Activated naive CD4-positive, alpha-beta T cell treated with anti-CD3 and anti-CD28 coated beads, Interleukin-2, amount 50 U/mL, for 72 hours (primary cell): ENCODE measurements around the gene LDHA. TPM values are rescaled to one million over a fixed set of nuclear protein-coding genes. Genes with fewer than 3 reads are reported as not detected.
A peak's percentile ranks its signal among the peaks of the same experiment; 100 is the strongest.
"Not testable (repeated sequence)": the region's sequence is repeated elsewhere in the genome, so short reads cannot be mapped to it uniquely, and the experiment has no call there.

ENCODE experiments used
- ATAC-seq, 2 donors: fragments of 150-1000 bp; cut with Tn5 transposase; 2 replicates each; pipeline ENCODE4 v1.10.0; 2021; ENCODE audit warnings: mild to moderate bottlenecking in 2 of 2, moderate library complexity in 2 of 2
- DNase-seq, 2 donors: peaks; one replicate each; pipeline ENCODE4 v3.0.0; 2021 to 2022; ENCODE audit warnings: low spot score in 2 of 2
- H3K27ac Mint-ChIP-seq, 2 donors: one replicate each; pipeline ENCODE4 v1.8.0; 2022; ENCODE audit warnings: mild to moderate bottlenecking in 2 of 2, mixed read lengths in 2 of 2
- H3K36me3 Mint-ChIP-seq, 2 donors: one replicate each; pipeline ENCODE4 v1.8.0; 2022; ENCODE audit warnings: mixed read lengths in 2 of 2
- H3K9me3 Mint-ChIP-seq, 2 donors: one replicate each; pipeline ENCODE4 v1.8.0; 2022; ENCODE audit warnings: mixed read lengths in 2 of 2
- total RNA-seq, 2 donors: library from RNA; stranded (reverse); gene quantifications; one replicate each; pipeline ENCODE4 v1.2.3, GENCODE V29; 2022

LDHA gene
- total RNA-seq, 2 donors from 2014 or later, result 979 to 2,196 TPM

DNA sequence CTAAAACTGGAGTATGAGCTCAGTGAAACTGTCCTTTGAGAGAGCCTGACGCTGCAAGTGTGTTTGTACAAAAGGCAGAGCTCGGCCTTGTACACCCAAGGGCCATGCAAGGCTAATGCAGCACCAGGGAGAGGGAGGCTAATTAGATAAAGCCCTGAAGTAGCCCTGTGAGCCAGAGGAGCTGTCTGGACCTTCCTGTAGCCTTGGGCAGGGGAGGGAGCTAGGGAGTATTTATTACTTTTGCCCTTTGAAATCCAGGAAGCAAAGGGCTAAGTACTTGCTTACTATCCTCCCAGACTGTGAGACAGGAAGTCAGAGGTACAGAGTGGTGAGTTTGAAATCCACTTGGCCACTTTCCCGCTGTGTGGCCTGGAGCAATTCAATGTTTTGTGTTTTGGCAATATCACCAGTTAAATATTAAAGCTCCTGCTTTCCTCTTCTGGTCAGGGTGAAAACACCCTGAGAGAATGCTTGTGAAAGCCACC is 10.2 kb upstream of the LDHA start:
- Mint-ChIP-seq H3K27ac (peak overlapping the region; percentile 95 to 99), H3K36me3 (no peaks in the 10 kb centered on the region), H3K9me3 (no peaks in the 10 kb centered on the region)
- ATAC-seq (peak; percentile 6 to 9), DNase-seq (no peak)

DNA sequence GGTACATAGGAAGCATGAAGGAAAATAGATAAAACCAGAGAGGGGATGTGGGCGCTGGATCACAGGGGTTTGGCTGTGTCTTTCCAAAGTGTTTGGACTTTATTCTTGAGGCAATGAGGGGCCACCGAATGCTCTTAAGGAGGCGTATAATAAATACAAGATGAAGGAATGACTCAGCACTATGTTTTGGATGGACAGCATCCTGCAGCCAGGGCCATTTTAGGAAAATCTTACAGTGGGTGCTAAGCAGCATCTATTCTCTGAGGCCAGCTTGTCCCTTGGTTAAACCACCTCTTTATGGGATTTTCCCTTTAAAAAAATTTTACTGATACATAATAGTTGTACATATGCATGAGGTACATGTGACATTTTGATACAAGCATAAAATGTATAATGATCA is 4.3 kb upstream of the LDHA start:
- ATAC-seq, result no peak
- Mint-ChIP-seq H3K36me3 (peaks cover 9% of the 10 kb centered on the region in 2 donors), H3K9me3 (no peaks in the 10 kb centered on the region), H3K27ac (no peak overlapping the region)
- no peak for DNase-seq

DNA sequence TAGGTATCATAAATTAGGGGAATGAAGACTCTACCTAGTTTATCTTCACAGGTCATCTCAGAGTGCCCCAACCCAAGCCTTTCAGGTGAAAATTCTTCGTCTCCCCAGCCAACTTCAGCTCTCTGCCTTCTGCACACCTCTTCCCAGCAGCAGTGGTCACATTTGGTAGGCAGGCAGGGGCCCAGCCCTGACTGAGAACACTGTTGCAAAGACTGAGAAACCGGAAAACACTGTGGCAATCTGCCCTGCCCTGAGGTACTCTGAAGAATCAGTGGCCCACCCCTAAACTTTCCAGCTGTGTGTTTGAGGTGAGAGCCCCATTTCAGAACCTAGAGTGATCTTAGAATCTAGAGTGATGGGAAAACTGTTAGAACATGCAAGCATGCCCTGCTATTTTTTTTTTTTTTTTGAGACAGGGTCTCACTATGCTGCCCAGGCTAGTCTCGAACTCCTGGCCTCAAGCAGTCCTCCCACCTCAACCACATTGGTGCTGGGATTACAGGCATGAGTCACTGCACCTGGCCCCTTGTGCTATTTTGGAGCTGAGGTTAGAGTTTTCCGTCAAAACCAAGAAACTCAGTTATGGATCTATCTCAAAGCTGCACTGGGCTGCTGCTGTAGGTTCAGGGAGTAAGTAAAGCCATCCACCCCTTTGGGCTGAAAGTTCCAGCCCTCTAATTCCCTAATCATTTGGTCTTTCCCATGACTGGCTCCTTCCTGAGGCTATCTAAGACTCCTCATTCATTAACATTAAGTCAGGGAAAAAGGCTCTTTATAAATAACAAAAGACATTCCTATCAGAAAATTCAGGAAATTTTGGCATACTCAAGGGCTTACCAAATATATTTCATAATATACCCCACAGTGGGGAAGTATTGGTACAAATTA is 1.7 kb upstream of the LDHA start:
- ATAC-seq, result no peak
- H3K9me3 Mint-ChIP-seq, result no peaks in the 10 kb centered on the region
- H3K27ac Mint-ChIP-seq, result peak overlapping the region in 1 of 2 donors; percentile 81
- peaks cover 30 to 33% of the 10 kb centered on the region in 2 donors for H3K36me3 Mint-ChIP-seq
- no peak for DNase-seq

DNA sequence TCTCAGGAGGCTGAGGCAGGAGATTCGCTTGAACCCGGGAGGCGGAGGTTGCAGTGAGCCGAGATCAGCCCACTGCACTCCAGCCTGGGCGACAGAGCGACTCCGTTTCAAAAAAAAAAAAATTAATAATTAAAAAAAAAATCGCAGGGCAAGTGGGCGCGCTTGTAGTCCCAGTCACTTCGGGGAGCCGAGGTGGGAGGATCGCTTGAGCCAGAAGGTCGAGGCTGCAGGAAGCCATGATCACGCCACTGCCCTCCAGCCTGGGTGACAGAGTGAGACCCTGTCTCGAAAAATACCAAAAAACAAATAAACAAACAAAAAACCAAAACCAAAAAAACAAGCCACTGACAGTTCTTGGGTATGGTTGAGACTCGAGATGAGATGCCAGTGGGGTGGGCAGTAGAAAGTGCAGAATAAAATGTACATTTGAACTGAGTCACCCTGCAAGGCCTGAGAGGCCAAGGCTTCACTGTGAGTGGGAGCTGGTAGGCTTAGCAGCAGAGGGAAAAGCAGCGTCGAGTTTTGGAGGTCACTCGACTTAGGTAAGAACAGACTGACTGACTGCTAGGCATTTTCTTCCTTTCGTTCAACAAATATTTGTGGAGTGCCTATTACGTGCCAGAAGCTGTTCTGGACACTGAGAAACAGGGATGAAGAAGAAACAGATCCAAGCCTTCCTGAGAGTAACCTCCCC is 635 bp upstream of the LDHA start:
- no peaks in the 10 kb centered on the region for H3K9me3 Mint-ChIP-seq
- DNase-seq (peak in 1 of 2 donors; percentile 19), ATAC-seq (peak; percentile 8 to 24)
- peak overlapping the region; percentile 98 to 99 for H3K27ac Mint-ChIP-seq
- H3K36me3 Mint-ChIP-seq, result peaks cover 37 to 41% of the 10 kb centered on the region in 2 donors

DNA sequence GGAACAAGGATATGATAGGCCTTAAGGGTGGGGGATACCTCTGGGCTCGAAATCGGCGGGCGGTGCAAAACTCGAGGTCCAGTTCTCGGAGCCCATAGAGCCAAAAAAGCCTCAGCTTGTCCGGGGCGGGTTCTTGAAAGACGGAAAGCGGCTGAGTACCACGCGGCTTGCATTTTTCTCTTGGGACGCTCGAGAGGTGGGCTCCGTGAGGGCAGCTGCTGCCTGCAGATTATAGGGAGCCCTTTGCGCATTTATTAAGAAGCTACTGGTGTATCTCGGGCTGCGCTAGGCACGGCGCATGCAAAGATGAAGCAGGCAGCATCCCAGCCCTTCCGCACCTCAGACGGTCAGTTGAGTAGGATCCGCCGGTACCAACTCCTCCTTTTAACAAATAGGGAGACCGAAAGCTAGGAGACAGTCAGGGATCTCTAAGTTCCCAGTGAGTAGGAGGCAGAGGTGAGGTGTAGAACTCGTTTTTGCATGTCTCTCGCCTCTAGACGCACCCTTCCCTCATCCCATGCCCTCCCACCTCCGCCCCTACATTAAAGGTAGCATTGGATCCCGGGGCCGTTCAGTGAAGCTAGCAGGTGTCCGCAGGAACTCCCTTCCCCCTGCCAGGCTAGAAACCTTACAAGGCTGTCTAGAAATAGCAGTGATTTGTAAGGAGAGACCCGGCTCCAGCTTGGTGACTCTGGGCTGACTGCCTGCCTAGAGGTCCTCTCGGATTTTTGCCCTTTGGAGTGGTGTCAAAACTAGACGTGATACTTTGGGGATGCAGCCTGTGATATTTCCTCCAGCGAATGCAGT is 768 bp downstream of the LDHA start:
- Mint-ChIP-seq H3K36me3 (peaks cover 50 to 55% of the 10 kb centered on the region in 2 donors), H3K27ac (peak overlapping the region; percentile 98 to 99), H3K9me3 (no peaks in the 10 kb centered on the region)
- DNase-seq (peak in 1 of 2 donors; percentile 15), ATAC-seq (no peak)

DNA sequence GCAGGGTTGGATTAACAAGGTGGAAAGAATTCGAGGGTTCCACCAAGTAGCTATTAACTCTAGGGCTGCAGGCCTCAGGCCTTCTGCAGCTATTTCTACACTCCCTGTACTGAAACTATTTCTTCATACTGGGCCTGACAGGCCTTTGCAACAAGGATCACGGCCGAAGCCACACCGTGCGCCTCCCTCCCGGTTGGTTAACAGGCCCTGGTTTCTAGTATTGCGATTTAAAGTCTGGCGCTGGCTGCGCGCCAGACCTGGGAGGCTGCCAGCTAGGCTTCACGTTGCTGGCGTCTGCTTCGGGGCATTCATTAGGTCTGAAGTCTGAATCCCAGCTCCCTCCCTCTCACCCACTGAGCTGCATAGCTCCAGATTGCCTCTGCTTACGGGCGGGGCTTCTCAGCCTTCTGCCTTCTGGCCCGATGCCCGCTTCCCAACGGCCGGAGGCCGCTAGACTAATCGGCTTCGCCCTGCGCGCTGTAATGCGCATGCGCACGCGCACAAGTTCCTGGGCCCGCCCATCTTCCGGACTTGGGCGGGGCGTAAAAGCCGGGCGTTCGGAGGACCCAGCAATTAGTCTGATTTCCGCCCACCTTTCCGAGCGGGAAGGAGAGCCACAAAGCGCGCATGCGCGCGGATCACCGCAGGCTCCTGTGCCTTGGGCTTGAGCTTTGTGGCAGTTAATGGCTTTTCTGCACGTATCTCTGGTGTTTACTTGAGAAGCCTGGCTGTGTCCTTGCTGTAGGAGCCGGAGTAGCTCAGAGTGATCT is 1.6 kb downstream of the LDHA start:
- ATAC-seq (peak; percentile 63 to 75), DNase-seq (peak; percentile 96 to 98)
- Mint-ChIP-seq H3K27ac (peak overlapping the region; percentile 98 to 99), H3K36me3 (peaks cover 57 to 63% of the 10 kb centered on the region in 2 donors), H3K9me3 (no peaks in the 10 kb centered on the region)

DNA sequence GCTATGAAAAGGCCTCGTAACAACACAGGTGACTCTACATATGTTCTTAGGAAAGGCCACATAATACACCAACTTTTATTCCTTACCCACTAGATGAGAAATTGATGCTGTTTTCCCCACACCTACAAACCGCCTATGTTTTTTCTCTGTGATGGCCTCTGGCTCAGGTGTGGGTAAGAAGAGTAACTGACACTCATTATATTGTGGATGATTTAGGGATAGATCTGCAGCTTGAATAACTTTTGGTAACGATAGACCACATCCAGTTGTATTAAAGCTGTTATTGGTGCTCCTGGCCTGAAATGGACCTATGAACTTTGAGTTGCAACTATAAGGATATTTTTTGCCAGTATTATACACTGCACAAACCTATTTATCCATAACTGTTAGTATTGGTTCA is 3.6 kb downstream of the LDHA start:
- Mint-ChIP-seq H3K9me3 (no peaks in the 10 kb centered on the region), H3K36me3 (peaks cover 57 to 73% of the 10 kb centered on the region in 2 donors), H3K27ac (peak overlapping the region; percentile 70 to 93)
- DNase-seq (no peak), ATAC-seq (no peak)

DNA sequence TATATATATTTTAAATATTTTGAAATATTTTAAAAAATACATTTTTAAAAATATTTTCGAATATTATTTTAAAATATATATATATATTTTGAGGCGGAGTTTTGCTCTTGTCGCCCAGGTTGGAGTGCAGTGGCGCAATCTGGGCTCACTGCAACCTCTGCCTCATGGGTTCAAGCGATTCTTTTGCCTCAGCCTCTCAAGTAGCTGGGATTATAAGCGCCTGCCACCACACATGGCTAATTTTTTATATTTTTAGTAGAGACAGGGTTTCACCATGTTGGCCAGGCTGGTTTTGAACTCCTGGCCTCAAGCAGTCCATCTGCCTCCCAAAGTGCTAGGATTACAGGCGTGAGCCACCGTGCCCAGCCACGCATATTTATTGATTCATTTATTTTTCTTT is 6.7 kb downstream of the LDHA start:
- not testable (repeated sequence) for DNase-seq, ATAC-seq, H3K9me3 Mint-ChIP-seq, H3K27ac Mint-ChIP-seq
- H3K36me3 Mint-ChIP-seq, result peaks cover 43 to 76% of the 10 kb centered on the region in 2 donors

DNA sequence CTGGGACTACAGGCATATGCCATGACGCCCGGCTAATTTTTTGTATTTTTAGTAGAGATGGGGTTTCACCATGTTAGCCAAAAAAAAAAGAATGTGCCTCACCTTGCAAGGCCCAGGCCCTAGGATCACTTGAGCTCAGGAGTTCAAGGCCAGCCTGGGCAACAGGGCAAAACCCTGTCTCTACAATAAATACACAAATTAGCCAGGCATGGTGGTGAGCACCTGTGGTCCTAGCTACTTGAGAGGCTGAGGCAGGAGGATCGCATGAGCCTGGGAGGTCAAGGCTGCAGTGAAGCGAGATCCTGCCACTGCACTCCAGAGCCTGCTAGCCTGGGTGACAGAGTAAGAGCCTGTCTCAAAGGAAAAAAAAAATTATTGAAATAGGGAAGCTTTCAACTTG is 9.7 kb downstream of the LDHA start:
- ATAC-seq (no peak), DNase-seq (no peak)
- Mint-ChIP-seq H3K36me3 (peaks cover 22 to 59% of the 10 kb centered on the region in 2 donors), H3K27ac (peak overlapping the region in 1 of 2 donors; percentile 50), H3K9me3 (no peaks in the 10 kb centered on the region)

DNA sequence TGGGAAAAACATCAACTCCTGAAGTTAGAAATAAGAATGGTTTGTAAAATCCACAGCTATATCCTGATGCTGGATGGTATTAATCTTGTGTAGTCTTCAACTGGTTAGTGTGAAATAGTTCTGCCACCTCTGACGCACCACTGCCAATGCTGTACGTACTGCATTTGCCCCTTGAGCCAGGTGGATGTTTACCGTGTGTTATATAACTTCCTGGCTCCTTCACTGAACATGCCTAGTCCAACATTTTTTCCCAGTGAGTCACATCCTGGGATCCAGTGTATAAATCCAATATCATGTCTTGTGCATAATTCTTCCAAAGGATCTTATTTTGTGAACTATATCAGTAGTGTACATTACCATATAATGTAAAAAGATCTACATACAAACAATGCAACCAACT is 13.0 kb downstream of the LDHA start:
- H3K27ac Mint-ChIP-seq, DNase-seq, ATAC-seq, H3K9me3 Mint-ChIP-seq: not testable (repeated sequence)
- H3K36me3 Mint-ChIP-seq, result peaks cover 5 to 36% of the 10 kb centered on the region in 2 donors

DNA sequence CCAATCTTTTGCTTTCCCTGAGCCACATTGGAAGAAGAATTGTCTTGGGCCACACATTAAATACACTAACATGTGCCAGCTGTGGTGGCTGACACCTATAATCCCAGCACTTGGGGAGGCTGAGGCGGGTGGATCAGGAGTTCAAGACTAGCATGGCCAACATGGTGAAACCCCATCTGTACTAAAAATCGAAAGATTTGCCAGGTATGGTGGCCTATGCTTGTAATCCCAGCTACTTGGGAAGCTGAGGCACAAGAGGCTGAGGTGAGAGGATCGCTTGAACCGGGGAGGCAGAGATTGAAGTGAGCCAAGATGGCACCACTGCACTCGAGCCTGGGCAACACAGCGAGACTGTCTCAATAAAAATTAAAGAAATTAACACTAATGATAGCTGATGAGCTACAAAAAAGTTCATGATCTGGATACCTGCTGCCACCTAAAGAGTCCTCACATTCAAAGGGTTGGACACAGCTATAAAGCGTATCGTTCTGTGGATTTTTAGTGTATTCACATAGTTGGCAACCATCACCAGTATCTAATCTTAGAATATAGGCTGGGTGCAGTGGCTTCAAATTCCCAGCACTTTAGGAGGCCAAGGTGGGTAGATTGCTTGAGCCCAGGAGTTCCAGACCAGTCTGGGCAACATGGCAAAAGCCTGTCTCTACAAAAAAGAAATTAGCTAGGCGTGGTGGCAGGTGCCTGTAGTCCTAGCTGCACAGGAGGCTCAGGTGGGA is 14.4 kb downstream of the LDHA start:
- Mint-ChIP-seq H3K36me3 (peaks cover 5 to 22% of the 10 kb centered on the region in 2 donors), H3K9me3 (peaks cover 0 to 4% of the 10 kb centered on the region in 2 donors), H3K27ac (peak overlapping the region; percentile 4 to 25)
- DNase-seq, result no peak
- peak; percentile 12 to 16 for ATAC-seq

DNA sequence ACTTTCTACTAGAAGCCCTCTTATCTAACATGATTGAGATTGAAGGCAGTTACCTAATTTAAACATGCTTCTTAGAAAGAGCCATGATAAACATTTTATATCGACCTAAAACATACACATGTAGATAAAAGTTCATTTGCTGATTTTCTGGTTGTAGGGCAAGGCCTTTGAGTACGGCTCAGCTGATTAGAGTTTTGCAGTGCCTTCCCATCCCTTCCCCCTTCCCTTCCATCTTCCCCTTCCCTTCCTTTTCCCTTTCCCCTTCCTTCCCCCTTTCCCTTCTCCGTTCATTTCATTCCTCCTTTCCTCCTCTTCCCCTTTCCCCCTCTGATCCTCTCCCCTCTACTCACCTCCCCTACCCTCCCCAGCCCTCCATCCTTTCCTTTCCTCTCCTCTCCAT is 22.1 kb downstream of the LDHA start:
- ATAC-seq (no peak), DNase-seq (no peak)
- no peak overlapping the region for H3K27ac Mint-ChIP-seq
- H3K9me3 Mint-ChIP-seq, result no peaks in the 10 kb centered on the region
- no peaks in the 10 kb centered on the region for H3K36me3 Mint-ChIP-seq

DNA sequence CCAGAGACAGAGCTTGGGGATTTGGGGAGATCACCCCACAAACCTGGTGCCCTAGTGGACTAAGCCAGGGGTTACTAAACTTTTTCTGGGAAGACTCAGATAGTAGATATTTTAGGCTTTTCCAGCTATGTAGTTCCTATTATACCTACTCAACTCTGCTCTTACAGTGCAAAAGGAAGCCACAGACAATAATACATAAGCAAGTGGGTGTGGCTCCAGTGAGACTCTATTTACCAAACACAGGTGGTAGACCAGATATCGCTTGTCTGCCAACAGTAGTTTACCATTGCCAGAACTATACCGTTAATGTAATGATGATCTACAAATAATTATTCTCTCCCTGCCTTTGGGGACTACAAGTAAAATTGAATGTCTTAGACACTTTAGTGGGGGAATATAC is 24.7 kb downstream of the LDHA start:
- H3K36me3 Mint-ChIP-seq, result no peaks in the 10 kb centered on the region
- no peaks in the 10 kb centered on the region for H3K9me3 Mint-ChIP-seq
- ATAC-seq (no peak), DNase-seq (no peak)
- no peak overlapping the region for H3K27ac Mint-ChIP-seq

DNA sequence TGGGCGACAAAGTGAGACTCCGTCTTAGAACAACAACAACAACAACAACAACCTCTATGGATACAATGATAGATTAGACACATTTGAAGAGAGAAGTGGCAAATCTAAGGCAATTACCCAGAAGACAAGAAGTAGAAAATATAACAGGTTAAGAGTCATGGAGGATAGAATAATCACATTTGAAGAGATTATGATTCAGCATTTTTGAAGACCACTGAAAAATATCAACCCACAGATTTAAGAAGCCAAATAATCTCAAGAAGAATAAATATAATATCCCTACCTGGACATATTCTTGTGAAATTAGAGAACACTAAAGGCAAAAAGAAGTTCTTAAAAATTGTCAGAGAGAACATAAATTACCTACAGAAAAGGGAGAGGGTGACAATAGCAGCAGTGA is 25.7 kb downstream of the LDHA start:
- Mint-ChIP-seq H3K27ac (peak overlapping the region in 1 of 2 donors; percentile 63), H3K9me3 (no peaks in the 10 kb centered on the region), H3K36me3 (no peaks in the 10 kb centered on the region)
- ATAC-seq (no peak), DNase-seq (no peak)

DNA sequence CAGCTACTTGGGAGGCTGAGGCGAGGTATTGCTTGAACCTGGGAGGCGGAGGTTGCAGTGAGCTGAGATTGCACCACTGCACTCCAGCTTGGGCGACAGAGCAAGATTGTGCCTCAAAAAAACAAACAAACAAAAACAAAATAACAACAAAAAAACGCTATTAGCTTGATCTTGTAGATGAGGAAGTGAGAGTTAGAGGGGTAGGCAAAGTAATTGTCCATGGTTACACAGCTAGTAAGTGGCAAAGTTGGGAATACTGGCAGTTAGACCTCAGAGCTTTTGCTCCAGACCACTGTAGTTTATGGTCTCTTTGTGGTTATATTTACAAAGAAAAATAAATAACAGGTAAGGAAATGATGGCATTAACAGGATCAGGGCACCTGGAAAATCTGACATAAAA is 32.9 kb downstream of the LDHA start:
- Mint-ChIP-seq H3K9me3 (peaks cover 4% of the 10 kb centered on the region in 2 donors), H3K27ac (no peak overlapping the region)

More for the DNA sequence above, 32.9 kb downstream of the LDHA start:
- ATAC-seq, result no peak
- peaks cover 6% of the 10 kb centered on the region in 2 donors for H3K36me3 Mint-ChIP-seq
- DNase-seq, result no peak
